Endothelial cell of umbilical vein (primary cell): Measurements from ENCODE around the gene ORC5. TPM values are rescaled to one million over a fixed set of nuclear protein-coding genes. Genes with fewer than 3 reads are reported as not detected.

Experiments
- BruUV-seq: library from RNA; stranded (reverse); fragments of 400-500 nt; replicated peaks from 2 replicates; lab custom pipeline; 2021; lab: Mats Ljungman, UMichigan
- CTCF ChIA-PET: fragments of 300-600, 350-600 bp; sonication (Branson Sonifier 250); formaldehyde crosslinking; loops from one replicate; lab custom pipeline; 2021; ENCODE audit warnings: antibody characterized with exemption, inconsistent platforms; lab: Charles Lee
- POLR2A ChIA-PET: fragments of 300-600, 350-600 bp; sonication (Branson Sonifier 250); formaldehyde crosslinking; loops from one replicate; lab custom pipeline; 2021; ENCODE audit warnings: antibody characterized with exemption, inconsistent platforms; lab: Charles Lee
- DNase-seq: peaks from one replicate; pipeline ENCODE4 v3.0.0-alpha.2; 2011; ENCODE audit warnings: low read depth, low spot score
- FAIRE-seq: peaks from 2 replicates; lab custom pipeline; 2011; peaks lifted over from hg19 to GRCh38; lab: Jason Lieb, UNC
- H2AFZ ChIP-seq: 2 replicates; pipeline ENCODE4 v1.6.0; 2012; ENCODE audit warnings: low read depth, low read length, control low read depth, inconsistent platforms
- H3K27ac ChIP-seq: 2 replicates; pipeline ENCODE4 v1.5.1; 2011; ENCODE audit warnings: low read depth, mild to moderate bottlenecking, control low read depth, low read length, moderate library complexity; ENCODE audit not compliant: insufficient read depth
- H3K27me3 ChIP-seq, 2 experiments: 2 replicates each; pipeline versions ENCODE4 v1.6.0 to v1.6.1; 2011; ENCODE audit warnings: low read length in 2 of 2, mixed read lengths in 1 of 2; ENCODE audit not compliant: control insufficient read depth in 2 of 2, insufficient read depth in 2 of 2
- H3K36me3 ChIP-seq, 2 experiments: 2 replicates in 1 of 2; 3 replicates in 1 of 2; pipeline ENCODE4 v1.5.1; 2011; ENCODE audit warnings: low read length in 2 of 2, mild to moderate bottlenecking in 1 of 2, moderate library complexity in 1 of 2; ENCODE audit not compliant: control insufficient read depth in 2 of 2, insufficient read depth in 2 of 2; ENCODE audit errors: extremely low read depth in 1 of 2
- H3K4me1 ChIP-seq: 3 replicates; pipeline ENCODE4 v1.5.1; 2011; ENCODE audit warnings: mild to moderate bottlenecking, low read length; ENCODE audit not compliant: control insufficient read depth, insufficient read depth; ENCODE audit errors: extremely low read depth
- H3K4me2 ChIP-seq: 2 replicates; pipeline ENCODE4 v1.6.1; 2011; ENCODE audit warnings: low read length, control low read depth, mixed read lengths; ENCODE audit not compliant: insufficient read depth
- H3K4me3 ChIP-seq, 3 experiments: fragments of 200-600 bp in 1 of 3; sonication (generic), shearing (Covaris generic) in 1 of 3; replicated peaks in 1 of 3; 2 replicates each; pipeline ENCODE4 v1.5.1; 2011 to 2016; ENCODE audit warnings: control low read depth in 3 of 3, low read length in 3 of 3, mild to moderate bottlenecking in 2 of 3, inconsistent platforms in 1 of 3, low read depth in 1 of 3, moderate library complexity in 1 of 3; ENCODE audit not compliant: insufficient read depth in 1 of 3
- H3K79me2 ChIP-seq: 2 replicates; pipeline ENCODE4 v1.6.0; 2012; ENCODE audit warnings: low read length, inconsistent platforms; ENCODE audit not compliant: control insufficient read depth, insufficient read depth
- H3K9ac ChIP-seq: replicated peaks from 2 replicates; pipeline ENCODE3; 2011; ENCODE audit warnings: low read length, control low read depth; ENCODE audit not compliant: insufficient read depth; ENCODE audit errors: extremely low read depth
- H3K9me1 ChIP-seq: replicated peaks from 3 replicates; pipeline ENCODE4 v1.6.0; 2011; ENCODE audit warnings: mild to moderate bottlenecking, low read length; ENCODE audit not compliant: control insufficient read depth, insufficient read depth; ENCODE audit errors: extremely low read depth
- H3K9me3 ChIP-seq: replicated peaks from 2 replicates; pipeline ENCODE4 v1.5.1; 2012; ENCODE audit warnings: low read length, inconsistent platforms; ENCODE audit not compliant: control insufficient read depth, insufficient read depth
- H4K20me1 ChIP-seq: replicated peaks from 2 replicates; pipeline ENCODE3; 2011; ENCODE audit warnings: mild to moderate bottlenecking, low read length; ENCODE audit not compliant: control insufficient read depth, insufficient read depth; ENCODE audit errors: extremely low read depth
- EZH2 ChIP-seq: IDR thresholded peaks from 2 replicates; pipeline ENCODE4 v1.6.1; 2012; ENCODE audit warnings: borderline replicate concordance, low read depth, mild to moderate bottlenecking, moderate library complexity, low read length, inconsistent platforms; ENCODE audit not compliant: severe bottlenecking
- FOS ChIP-seq: IDR thresholded peaks from 2 replicates; pipeline ENCODE4 v1.6.1; 2011; ENCODE audit warnings: mild to moderate bottlenecking, low read length, moderate library complexity, borderline replicate concordance; ENCODE audit not compliant: insufficient read depth
- GATA2 ChIP-seq: IDR thresholded peaks from 2 replicates; pipeline ENCODE4 v1.7.0; 2011; ENCODE audit warnings: low read depth, mild to moderate bottlenecking, moderate library complexity, mixed read lengths, low read length; ENCODE audit not compliant: insufficient read length, insufficient read depth
- JUN ChIP-seq: IDR thresholded peaks from 2 replicates; pipeline ENCODE4 v1.6.1; 2011; ENCODE audit warnings: borderline replicate concordance, low read depth; ENCODE audit not compliant: insufficient read length, insufficient read depth
- MYC ChIP-seq: IDR thresholded peaks from one replicate; pipeline ENCODE4 v1.6.1; 2011; ENCODE audit warnings: mild to moderate bottlenecking, low read depth, low read length
- POLR2A ChIP-seq: IDR thresholded peaks from 2 replicates; pipeline ENCODE4 v1.6.1; 2012; ENCODE audit warnings: low read depth, mild to moderate bottlenecking, control low read depth, low read length
- POLR2AphosphoS5 ChIP-seq: IDR thresholded peaks from 2 replicates; pipeline ENCODE4 v1.6.1; 2012; ENCODE audit warnings: low read depth, mild to moderate bottlenecking, control low read depth, low read length, moderate library complexity; ENCODE audit not compliant: insufficient read depth
- dilution Hi-C: fragments of 300-500 bp; cut with MboI; formaldehyde crosslinking; loops from one replicate; pipeline ENCODE4 v1.15.0; 2019; ENCODE audit warnings: low sequenced_read_pairs; ENCODE audit not compliant: extremely low pct_ligation_motif_present
- intact Hi-C: fragments of 100-400 bp; cut with micrococcal nuclease; formaldehyde crosslinking; loops from one replicate; pipeline ENCODE4 v1.10.0; 2022
- polyA plus RNA-seq, 4 experiments: library from polyadenylated mRNA; depleted of rRNA in 3 of 4; stranded (reverse) in 3 of 4; unstranded in 1 of 4; fragments of >200 nt; gene quantifications; 2 replicates each; pipeline versions ENCODE4 v1.2.1 to v1.2.3, GENCODE V29; 2011 to 2012; ENCODE audit warnings: missing spikeins in 1 of 4
- total RNA-seq: library from RNA; stranded (reverse); gene quantifications from 2 replicates; pipeline ENCODE4 v1.2.3, GENCODE V29; 2021
- TF ChIP-seq, protein P1 (sequence below), 2 donors: IDR thresholded peaks; 1 replicate in 1 of 2; 2 replicates in 1 of 2; pipeline ENCODE4 v1.5.1; 2011; ENCODE audit warnings: low read length in 2 of 2, mild to moderate bottlenecking in 2 of 2, moderate library complexity in 2 of 2, control low read depth in 1 of 2, inconsistent platforms in 1 of 2, low read depth in 1 of 2; ENCODE audit not compliant: insufficient read depth in 1 of 2; ENCODE audit errors: extremely low read depth in 1 of 2
- TF ChIP-seq, protein P2 (sequence below): IDR thresholded peaks from 2 replicates; pipeline ENCODE4 v1.6.1; 2011; ENCODE audit not compliant: insufficient read depth, insufficient read length

The ORC5 gene
- total and polyA plus RNA-seq, 2 donors (not counting 3 experiments of a cell fraction or from before 2014, with no cell fraction given) = 7.9 to 21.1 TPM

DNA sequence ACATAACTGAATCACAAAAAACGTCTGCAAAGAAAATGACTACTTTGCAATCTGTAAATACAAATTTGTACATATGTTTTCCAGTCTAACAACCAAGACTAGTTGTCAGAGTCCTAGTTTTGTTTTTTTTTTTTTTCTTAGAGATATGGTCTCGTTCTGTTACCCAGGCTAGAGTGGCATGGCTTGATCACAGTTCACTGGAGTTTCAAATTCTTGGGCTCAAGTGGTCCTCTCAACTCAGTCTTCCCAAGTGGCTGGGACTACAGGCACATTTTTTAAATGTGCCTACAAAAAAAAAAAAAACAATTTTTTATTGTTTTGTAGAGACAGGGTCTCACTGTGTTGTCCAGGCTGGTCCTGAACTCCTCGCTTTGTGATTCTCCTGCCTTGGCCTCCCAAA lies 70.8 kb downstream of the ORC5 start:
- Histone ChIP-seq H3K4me1 (peaks cover under 1% of the 10 kb centered on the region), H3K27me3 (no peaks in the 10 kb centered on the region), H3K4me3 (no peak overlapping the region), H4K20me1 (no peaks in the 10 kb centered on the region), H3K4me2 (no peak overlapping the region), H3K9me3 (no peaks in the 10 kb centered on the region), H2AFZ (no peak overlapping the region), H3K9me1 (no peaks in the 10 kb centered on the region), H3K27ac (no peak overlapping the region), H3K79me2 (no peaks in the 10 kb centered on the region), H3K36me3 (peaks cover 2 to 3% of the 10 kb centered on the region in 2 experiments), H3K9ac (no peak overlapping the region)
- intact Hi-C loops = no loop called here
- DNase-seq (no peak), FAIRE-seq (no peak)
- dilution Hi-C loops = no loop called here
- POLR2A ChIA-PET = no interaction called here
- CTCF ChIA-PET = interaction anchor here (1.5 to 2.6 kb wide), 2 partner anchors 10 to 31 kb away, joined by 4 to 6 read pairs; no protein-coding TSS in a partner anchor
- BruUV-seq = no TSS peak
- TF ChIP-seq FOS (no peak), JUN (no peak), MYC (no peak), POLR2A (no peak), POLR2AphosphoS5 (no peak), EZH2 (no peak), GATA2 (no peak)
- TF ChIP-seq, protein P1, sequence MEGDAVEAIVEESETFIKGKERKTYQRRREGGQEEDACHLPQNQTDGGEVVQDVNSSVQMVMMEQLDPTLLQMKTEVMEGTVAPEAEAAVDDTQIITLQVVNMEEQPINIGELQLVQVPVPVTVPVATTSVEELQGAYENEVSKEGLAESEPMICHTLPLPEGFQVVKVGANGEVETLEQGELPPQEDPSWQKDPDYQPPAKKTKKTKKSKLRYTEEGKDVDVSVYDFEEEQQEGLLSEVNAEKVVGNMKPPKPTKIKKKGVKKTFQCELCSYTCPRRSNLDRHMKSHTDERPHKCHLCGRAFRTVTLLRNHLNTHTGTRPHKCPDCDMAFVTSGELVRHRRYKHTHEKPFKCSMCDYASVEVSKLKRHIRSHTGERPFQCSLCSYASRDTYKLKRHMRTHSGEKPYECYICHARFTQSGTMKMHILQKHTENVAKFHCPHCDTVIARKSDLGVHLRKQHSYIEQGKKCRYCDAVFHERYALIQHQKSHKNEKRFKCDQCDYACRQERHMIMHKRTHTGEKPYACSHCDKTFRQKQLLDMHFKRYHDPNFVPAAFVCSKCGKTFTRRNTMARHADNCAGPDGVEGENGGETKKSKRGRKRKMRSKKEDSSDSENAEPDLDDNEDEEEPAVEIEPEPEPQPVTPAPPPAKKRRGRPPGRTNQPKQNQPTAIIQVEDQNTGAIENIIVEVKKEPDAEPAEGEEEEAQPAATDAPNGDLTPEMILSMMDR (IDR thresholded peaks at IDR 0.05; ENCODE audit: extremely low read depth in 1 of 2, insufficient read depth in 1 of 2, low read depth in 1 of 2, low read length in 2 of 2) = no peak
- TF ChIP-seq, protein P2, sequence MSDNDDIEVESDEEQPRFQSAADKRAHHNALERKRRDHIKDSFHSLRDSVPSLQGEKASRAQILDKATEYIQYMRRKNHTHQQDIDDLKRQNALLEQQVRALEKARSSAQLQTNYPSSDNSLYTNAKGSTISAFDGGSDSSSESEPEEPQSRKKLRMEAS = no peak
